HepG2 (cell line): ENCODE measurements around the gene UBR4. TPM values are rescaled to one million over a fixed set of nuclear protein-coding genes. Genes with fewer than 3 reads are reported as not detected.

Source experiments
- ATF7 ChIP-seq, 2 experiments: fragments of 450-650 bp in 1 of 2; sonication (generic) in 1 of 2; formaldehyde crosslinking in 1 of 2; IDR thresholded peaks; 2 replicates each; pipeline versions ENCODE4 v1.4.0 to v1.6.1; 2016 to 2020; ENCODE audit warnings: antibody characterized with exemption in 1 of 2, mild to moderate bottlenecking in 1 of 2, missing genetic modification reagents in 1 of 2
- CENPT ChIP-seq: sonication (generic); formaldehyde crosslinking; IDR thresholded peaks from 2 replicates; pipeline ENCODE4 v1.8.0; 2022; ENCODE audit warnings: low read depth, mild to moderate bottlenecking, moderate library complexity, missing genetic modification reagents
- EZH2 ChIP-seq: conservative IDR thresholded peaks from 2 replicates; pipeline ENCODE4 v1.6.1; 2012; ENCODE audit warnings: mild to moderate bottlenecking, low read depth, low read length, moderate library complexity
- HIVEP1 ChIP-seq: sonication (generic); formaldehyde crosslinking; IDR thresholded peaks from 2 replicates; pipeline ENCODE4 v1.4.0; 2020; ENCODE audit warnings: mild to moderate bottlenecking, missing genetic modification reagents
- KLF15 ChIP-seq: sonication (generic); formaldehyde crosslinking; IDR thresholded peaks from 2 replicates; pipeline ENCODE4 v1.8.1; 2023; ENCODE audit warnings: borderline replicate concordance, mild to moderate bottlenecking, inconsistent platforms, missing genetic modification reagents, mixed read lengths
- NR2F6 ChIP-seq, 2 experiments: IDR thresholded peaks; 2 replicates each; pipeline ENCODE4 v1.6.1; 2016; ENCODE audit warnings: antibody characterized with exemption in 1 of 2, mild to moderate bottlenecking in 1 of 2
- PCBP1 ChIP-seq: fragments of 200-400 bp; formaldehyde crosslinking; IDR thresholded peaks from 2 replicates; pipeline ENCODE4 v1.6.1; 2017; ENCODE audit warnings: mild to moderate bottlenecking, low read depth, low read length, borderline replicate concordance
- PHF21A ChIP-seq: sonication (generic); formaldehyde crosslinking; IDR thresholded peaks from 2 replicates; pipeline ENCODE4 v1.5.0; 2020; ENCODE audit warnings: mild to moderate bottlenecking, missing genetic modification reagents
- PHF5A ChIP-seq: IDR thresholded peaks from one replicate; pipeline ENCODE4 v1.6.1; 2018; ENCODE audit warnings: low read depth, missing genetic modification reagents; ENCODE audit not compliant: unreplicated experiment
- ZBTB8A ChIP-seq: sonication (generic); formaldehyde crosslinking; IDR thresholded peaks from 2 replicates; pipeline ENCODE4 v1.4.0; 2020; ENCODE audit warnings: mild to moderate bottlenecking, low read depth, missing genetic modification reagents, borderline replicate concordance
- ZNF256 ChIP-seq: sonication (generic); formaldehyde crosslinking; conservative IDR thresholded peaks from 2 replicates; pipeline ENCODE4 v1.4.0; 2020; ENCODE audit warnings: missing genetic modification reagents
- ZNF350 ChIP-seq: sonication (generic); formaldehyde crosslinking; IDR thresholded peaks from 2 replicates; pipeline ENCODE4 v1.4.0; 2020; ENCODE audit warnings: mild to moderate bottlenecking, low read depth, missing genetic modification reagents, borderline replicate concordance
- ZNF546 ChIP-seq: sonication (generic); formaldehyde crosslinking; conservative IDR thresholded peaks from 2 replicates; pipeline ENCODE4 v1.8.1; 2023; ENCODE audit warnings: mild to moderate bottlenecking, missing genetic modification reagents
- ZNF567 ChIP-seq: sonication (generic); formaldehyde crosslinking; IDR thresholded peaks from 2 replicates; pipeline ENCODE4 v1.8.1; 2023; ENCODE audit warnings: mild to moderate bottlenecking, missing genetic modification reagents, borderline replicate concordance
- ZNF570 ChIP-seq: sonication (generic); formaldehyde crosslinking; IDR thresholded peaks from 2 replicates; pipeline ENCODE4 v1.4.0; 2020; ENCODE audit warnings: mild to moderate bottlenecking, missing genetic modification reagents, borderline replicate concordance
- ZNF605 ChIP-seq: sonication (generic); formaldehyde crosslinking; IDR thresholded peaks from 2 replicates; pipeline ENCODE4 v1.8.0; 2022; ENCODE audit warnings: mild to moderate bottlenecking, missing genetic modification reagents
- ZNF607 ChIP-seq: sonication (generic); formaldehyde crosslinking; IDR thresholded peaks from 2 replicates; pipeline ENCODE4 v1.5.1; 2020; ENCODE audit warnings: missing genetic modification reagents, mild to moderate bottlenecking, borderline replicate concordance
- ZNF766 ChIP-seq: sonication (generic); formaldehyde crosslinking; IDR thresholded peaks from 2 replicates; pipeline ENCODE4 v1.5.0; 2020; ENCODE audit warnings: missing genetic modification reagents, borderline replicate concordance
- polyA plus RNA-seq, 8 experiments: library from polyadenylated mRNA; depleted of rRNA in 3 of 8; stranded (reverse) in 7 of 8; unstranded in 1 of 8; fragments of >200 nt; fragmentation: Illumina TruSeq in 4 of 8; extraction: Trizol in 4 of 8; gene quantifications; 2 replicates each; pipeline versions ENCODE4 v1.2.1 to v1.2.3, GENCODE V29; 2011 to 2016; ENCODE audit warnings: low read depth in 4 of 8, missing spikeins in 1 of 8, mixed read lengths in 1 of 8; ENCODE audit not compliant: insufficient read depth in 1 of 8
- total RNA-seq, 5 experiments: library from RNA; depleted of rRNA; stranded (reverse); fragments of >200 nt; fragmentation: Illumina TruSeq; extraction: Trizol; gene quantifications; 2 replicates each; pipeline ENCODE4 v1.2.3, GENCODE V29; 2016; ENCODE audit warnings: low read depth in 1 of 5
- TF ChIP-seq, protein P1 (sequence below): sonication (generic); formaldehyde crosslinking; IDR thresholded peaks from 2 replicates; pipeline ENCODE4 v1.4.0; 2020; ENCODE audit warnings: missing genetic modification reagents
- TF ChIP-seq, protein P2 (sequence below): sonication (generic); formaldehyde crosslinking; IDR thresholded peaks from 2 replicates; pipeline ENCODE4 v1.8.1; 2023; ENCODE audit warnings: mild to moderate bottlenecking, moderate library complexity, missing genetic modification reagents
- TF ChIP-seq, protein P3 (sequence below): sonication (generic); formaldehyde crosslinking; IDR thresholded peaks from 2 replicates; pipeline ENCODE4 v1.8.1; 2023; ENCODE audit warnings: mild to moderate bottlenecking, missing genetic modification reagents
- TF ChIP-seq, protein P4 (sequence below): sonication (generic); formaldehyde crosslinking; conservative IDR thresholded peaks from 2 replicates; pipeline ENCODE4 v1.5.0; 2020; ENCODE audit warnings: missing genetic modification reagents

UBR4 gene
- total and polyA plus RNA-seq, 2 of the 13 experiments (the other 11 are each of a cell fraction or from before 2014, with no cell fraction given): 59.1 to 106 TPM

DNA sequence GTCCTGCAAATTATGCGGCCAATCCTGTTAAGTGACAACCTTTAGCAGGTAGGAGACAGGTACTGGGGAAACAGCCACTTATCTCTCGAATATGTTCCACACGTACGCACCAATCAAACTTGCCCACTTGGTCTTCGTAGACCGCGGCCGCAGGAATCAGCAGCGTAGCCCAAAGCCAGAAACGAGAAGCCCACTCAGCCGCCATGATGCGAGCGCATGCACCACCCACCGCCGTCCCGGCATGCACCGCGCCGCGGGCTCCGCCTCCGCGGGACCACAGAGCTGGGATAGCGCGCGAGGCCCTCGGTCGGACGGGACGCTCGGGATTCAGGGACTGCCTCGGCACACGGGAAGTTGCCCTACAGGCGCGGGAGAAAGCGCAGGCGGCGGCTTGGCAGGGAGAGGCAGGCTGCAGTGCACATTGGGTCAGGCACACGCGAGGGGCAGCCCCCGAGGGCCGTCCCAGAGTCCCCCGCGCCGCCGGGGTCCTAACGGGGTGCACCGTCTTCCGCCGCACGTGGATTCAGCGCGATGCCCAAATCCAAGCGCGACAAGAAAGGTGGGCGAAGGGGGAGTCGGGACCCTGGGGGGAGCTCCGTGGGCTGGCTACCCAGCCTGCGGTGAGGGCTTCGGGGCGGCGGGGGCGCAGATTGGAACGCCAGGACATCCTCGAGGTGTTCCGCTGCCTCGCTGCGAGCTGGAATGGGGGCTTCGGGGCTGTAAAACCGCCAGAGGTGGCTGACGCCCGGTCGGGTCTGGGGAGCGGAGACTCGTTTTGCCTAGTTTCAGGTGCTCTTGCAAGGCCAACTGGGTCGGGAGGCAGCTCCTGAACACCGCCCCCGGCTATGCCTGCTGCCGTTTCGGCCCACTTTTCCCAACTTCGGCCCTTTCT, 41.5 kb upstream of the UBR4 start, which contains the start of the genes EMC1 and MRTO4 (continued):
- TF ChIP-seq KLF15 (peak; percentile 87; the same call in 1 of the 2 replicates), ZNF546 (CRISPR knock-in tag) (0 out of 2 replicates have a peak, but pooled peaks have one; percentile 31), ZNF567 (CRISPR knock-in tag) (0 out of 2 replicates have a peak, but pooled peaks have one; percentile 23), PCBP1 (0 out of 2 replicates have a peak, but pooled peaks have one; percentile 84), EZH2 (no peak), HIVEP1 (CRISPR knock-in tag) (peak; percentile 88), NR2F6 (IDR thresholded peaks at IDR 0.05) (no peak), NR2F6 (CRISPR knock-in tag; IDR thresholded peaks at IDR 0.05) (peak; percentile 62; the same call in 1 of the 2 replicates), PHF21A (CRISPR knock-in tag) (peak; percentile 55), ZNF570 (CRISPR knock-in tag) (no peak), ZNF605 (CRISPR knock-in tag) (peak; percentile 35; the same call in 1 of the 2 replicates), PHF5A (CRISPR knock-in tag) (peak; percentile 53), ZNF607 (CRISPR knock-in tag) (peak; percentile 74), ATF7 (IDR thresholded peaks at IDR 0.05) (no peak), ATF7 (CRISPR knock-in tag; IDR thresholded peaks at IDR 0.05) (0 out of 2 replicates have a peak, but pooled peaks have one; percentile 55), ZNF256 (CRISPR knock-in tag) (no peak), CENPT (no peak), ZNF766 (CRISPR knock-in tag) (peak; percentile 32; the same call in 1 of the 2 replicates), ZBTB8A (no peak; the same call in 1 of the 2 replicates), ZNF350 (CRISPR knock-in tag) (peak; percentile 80; the same call in 1 of the 2 replicates)
- TF ChIP-seq, protein P1, sequence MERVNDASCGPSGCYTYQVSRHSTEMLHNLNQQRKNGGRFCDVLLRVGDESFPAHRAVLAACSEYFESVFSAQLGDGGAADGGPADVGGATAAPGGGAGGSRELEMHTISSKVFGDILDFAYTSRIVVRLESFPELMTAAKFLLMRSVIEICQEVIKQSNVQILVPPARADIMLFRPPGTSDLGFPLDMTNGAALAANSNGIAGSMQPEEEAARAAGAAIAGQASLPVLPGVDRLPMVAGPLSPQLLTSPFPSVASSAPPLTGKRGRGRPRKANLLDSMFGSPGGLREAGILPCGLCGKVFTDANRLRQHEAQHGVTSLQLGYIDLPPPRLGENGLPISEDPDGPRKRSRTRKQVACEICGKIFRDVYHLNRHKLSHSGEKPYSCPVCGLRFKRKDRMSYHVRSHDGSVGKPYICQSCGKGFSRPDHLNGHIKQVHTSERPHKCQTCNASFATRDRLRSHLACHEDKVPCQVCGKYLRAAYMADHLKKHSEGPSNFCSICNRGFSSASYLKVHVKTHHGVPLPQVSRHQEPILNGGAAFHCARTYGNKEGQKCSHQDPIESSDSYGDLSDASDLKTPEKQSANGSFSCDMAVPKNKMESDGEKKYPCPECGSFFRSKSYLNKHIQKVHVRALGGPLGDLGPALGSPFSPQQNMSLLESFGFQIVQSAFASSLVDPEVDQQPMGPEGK (CRISPR knock-in tag): 0 out of 2 replicates have a peak, but pooled peaks have one; percentile 3
- TF ChIP-seq, protein P2, sequence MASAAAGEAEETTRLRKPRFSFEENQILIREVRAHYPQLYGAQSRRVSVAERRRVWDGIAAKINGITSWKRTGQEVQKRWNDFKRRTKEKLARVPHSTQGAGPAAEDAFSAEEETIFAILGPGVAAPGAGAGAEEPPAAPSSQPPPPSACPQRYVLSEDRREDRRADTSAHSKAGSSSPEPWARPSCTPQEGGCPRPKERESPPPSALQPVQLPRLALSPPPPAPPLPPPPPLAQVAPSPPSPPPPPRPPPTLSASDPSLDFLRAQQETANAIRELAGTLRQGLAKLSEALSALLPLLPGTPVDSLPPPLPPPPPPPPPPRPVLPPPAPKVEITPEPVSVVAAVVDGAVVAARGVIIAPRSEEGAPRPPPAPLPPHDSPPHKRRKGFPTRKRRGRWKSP: peak; percentile 75; the same call in 1 of the 2 replicates
- TF ChIP-seq, protein P3, sequence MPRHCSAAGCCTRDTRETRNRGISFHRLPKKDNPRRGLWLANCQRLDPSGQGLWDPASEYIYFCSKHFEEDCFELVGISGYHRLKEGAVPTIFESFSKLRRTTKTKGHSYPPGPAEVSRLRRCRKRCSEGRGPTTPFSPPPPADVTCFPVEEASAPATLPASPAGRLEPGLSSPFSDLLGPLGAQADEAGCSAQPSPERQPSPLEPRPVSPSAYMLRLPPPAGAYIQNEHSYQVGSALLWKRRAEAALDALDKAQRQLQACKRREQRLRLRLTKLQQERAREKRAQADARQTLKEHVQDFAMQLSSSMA (CRISPR knock-in tag): peak; percentile 93; the same call in 1 of the 2 replicates
- TF ChIP-seq, protein P4, sequence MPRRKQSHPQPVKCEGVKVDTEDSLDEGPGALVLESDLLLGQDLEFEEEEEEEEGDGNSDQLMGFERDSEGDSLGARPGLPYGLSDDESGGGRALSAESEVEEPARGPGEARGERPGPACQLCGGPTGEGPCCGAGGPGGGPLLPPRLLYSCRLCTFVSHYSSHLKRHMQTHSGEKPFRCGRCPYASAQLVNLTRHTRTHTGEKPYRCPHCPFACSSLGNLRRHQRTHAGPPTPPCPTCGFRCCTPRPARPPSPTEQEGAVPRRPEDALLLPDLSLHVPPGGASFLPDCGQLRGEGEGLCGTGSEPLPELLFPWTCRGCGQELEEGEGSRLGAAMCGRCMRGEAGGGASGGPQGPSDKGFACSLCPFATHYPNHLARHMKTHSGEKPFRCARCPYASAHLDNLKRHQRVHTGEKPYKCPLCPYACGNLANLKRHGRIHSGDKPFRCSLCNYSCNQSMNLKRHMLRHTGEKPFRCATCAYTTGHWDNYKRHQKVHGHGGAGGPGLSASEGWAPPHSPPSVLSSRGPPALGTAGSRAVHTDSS: no peak
